Fibroblast of lung (primary cell): ENCODE data around the gene CALR3. TPM values are rescaled to one million over a fixed set of nuclear protein-coding genes. Genes with fewer than 3 reads are reported as not detected.
"Not testable (repeated sequence)": the region's sequence is repeated elsewhere in the genome, so short reads cannot be mapped to it uniquely, and the experiment has no call there.

ENCODE experiments used
- DNase-seq, 2 donors: peaks; one replicate each; pipeline versions ENCODE4 v3.0.0 to v3.0.0-alpha.2; 2010; ENCODE audit warnings: low read depth in 2 of 2
- H2AFZ ChIP-seq: 2 replicates; pipeline ENCODE4 v1.5.1; 2012; ENCODE audit warnings: low read length, control low read depth, inconsistent platforms
- H3K27ac ChIP-seq: 2 replicates; pipeline ENCODE4 v1.5.1; 2011; ENCODE audit warnings: low read length, control low read depth; ENCODE audit not compliant: insufficient read depth
- H3K27me3 ChIP-seq: 2 replicates; pipeline ENCODE4 v1.5.1; 2011; ENCODE audit warnings: mild to moderate bottlenecking, low read length; ENCODE audit not compliant: control insufficient read depth, insufficient read depth
- H3K36me3 ChIP-seq: 2 replicates; pipeline ENCODE4 v1.5.1; 2011; ENCODE audit warnings: low read length; ENCODE audit not compliant: control insufficient read depth, insufficient read depth
- H3K4me1 ChIP-seq: 2 replicates; pipeline ENCODE4 v1.5.1; 2011; ENCODE audit warnings: low read length; ENCODE audit not compliant: control insufficient read depth, insufficient read depth; ENCODE audit errors: extremely low read depth
- H3K4me2 ChIP-seq: 2 replicates; pipeline ENCODE4 v1.5.1; 2011; ENCODE audit warnings: low read length, control low read depth; ENCODE audit not compliant: insufficient read depth; ENCODE audit errors: extremely low read depth
- H3K4me3 ChIP-seq, 4 experiments: fragments of 200-600 bp in 1 of 4; sonication (generic) in 1 of 4; replicated peaks in 1 of 4; 2 replicates each; pipeline ENCODE4 v1.5.1; 2011 to 2016; ENCODE audit warnings: low read length in 4 of 4, low read depth in 3 of 4, mild to moderate bottlenecking in 3 of 4, control low read depth in 2 of 4, inconsistent platforms in 1 of 4, mixed read lengths in 1 of 4; ENCODE audit not compliant: insufficient read depth in 1 of 4; ENCODE audit errors: control extremely low read depth in 1 of 4
- H3K79me2 ChIP-seq: 2 replicates; pipeline ENCODE4 v1.5.1; 2012; ENCODE audit warnings: mild to moderate bottlenecking, low read length, inconsistent platforms; ENCODE audit not compliant: control insufficient read depth, insufficient read depth
- H3K9ac ChIP-seq: 2 replicates; pipeline ENCODE4 v1.5.1; 2011; ENCODE audit warnings: mild to moderate bottlenecking, low read length, control low read depth; ENCODE audit not compliant: insufficient read depth
- H3K9me3 ChIP-seq: 2 replicates; pipeline ENCODE4 v1.5.1; 2012; ENCODE audit warnings: low read depth, low read length; ENCODE audit not compliant: control insufficient read depth, insufficient read depth
- H4K20me1 ChIP-seq: 2 replicates; pipeline ENCODE4 v1.5.1; 2011; ENCODE audit warnings: low read length; ENCODE audit not compliant: control insufficient read depth, insufficient read depth; ENCODE audit errors: extremely low read depth
- EZH2 ChIP-seq: IDR thresholded peaks from 2 replicates; pipeline ENCODE4 v1.5.1; 2012; ENCODE audit warnings: low read length, control low read depth, mild to moderate bottlenecking; ENCODE audit errors: missing control alignments
- polyA plus RNA-seq, 2 donors: library from polyadenylated mRNA; depleted of rRNA in 1 of 2; stranded (reverse) in 1 of 2; unstranded in 1 of 2; fragments of >200 nt; gene quantifications; 2 replicates each; pipeline ENCODE4 v1.2.1, GENCODE V29; 2011 to 2012; ENCODE audit warnings: missing spikeins in 1 of 2
- total RNA-seq: library from RNA; depleted of rRNA; stranded (reverse); fragments of >200 nt; gene quantifications from 2 replicates; pipeline ENCODE4 v1.2.1, GENCODE V29; 2014
- TF ChIP-seq, protein P1 (sequence below), 2 donors: IDR thresholded peaks in 1 of 2; conservative IDR thresholded peaks in 1 of 2; 1 replicate in 1 of 2; 2 replicates in 1 of 2; pipeline ENCODE4 v1.5.1; 2011 to 2012; ENCODE audit warnings: low read length in 2 of 2, control low read depth in 1 of 2, inconsistent platforms in 1 of 2, low read depth in 1 of 2, mild to moderate bottlenecking in 1 of 2

CALR3 gene
- total and polyA plus RNA-seq, 2 donors (not counting 1 experiment from before 2014, with no cell fraction given) = not detected

DNA sequence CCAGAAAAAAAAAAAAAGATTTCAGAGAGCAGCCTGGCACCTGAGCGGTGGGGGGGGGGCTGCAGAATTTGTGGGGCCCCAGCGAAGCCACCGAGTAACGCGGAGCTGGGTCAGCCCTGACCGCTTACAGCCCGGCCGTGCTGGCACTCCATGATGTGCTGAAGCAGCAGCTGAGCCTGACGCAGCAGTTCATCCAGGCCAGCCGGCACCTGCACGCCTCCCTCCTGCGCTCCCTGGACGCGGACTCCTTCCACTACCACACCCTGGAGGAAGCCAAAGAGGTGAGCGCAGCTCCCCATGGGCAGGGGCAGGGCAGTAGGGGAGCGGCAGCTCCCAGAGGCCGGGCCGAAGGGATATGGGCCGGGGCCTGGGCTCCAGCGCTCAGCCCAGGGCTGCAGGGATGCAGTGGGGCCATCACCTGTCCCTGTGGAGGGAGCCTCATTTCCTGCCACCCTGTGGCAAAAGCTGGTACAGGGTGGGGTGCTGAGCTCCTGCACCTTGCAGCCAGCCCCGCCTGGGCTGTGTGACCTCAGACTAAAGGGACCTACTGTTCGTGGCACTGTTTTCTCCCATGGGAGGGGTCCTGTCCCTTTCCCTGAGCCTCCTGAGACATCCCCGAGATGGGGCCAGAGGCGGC lies 18.5 kb upstream of the CALR3 start:
- Histone ChIP-seq H3K9ac (no peak overlapping the region), H3K4me2 (no peak overlapping the region), H3K36me3 (peaks cover 14% of the 10 kb centered on the region), H3K4me1 (no peaks in the 10 kb centered on the region), H2AFZ (no peak overlapping the region), H3K9me3 (no peaks in the 10 kb centered on the region), H3K4me3 (no peak overlapping the region), H3K79me2 (no peaks in the 10 kb centered on the region), H3K27ac (no peak overlapping the region), H4K20me1 (no peaks in the 10 kb centered on the region), H3K27me3 (no peaks in the 10 kb centered on the region)
- DNase-seq = no peak
- no peak for TF ChIP-seq EZH2
- TF ChIP-seq, protein P1, sequence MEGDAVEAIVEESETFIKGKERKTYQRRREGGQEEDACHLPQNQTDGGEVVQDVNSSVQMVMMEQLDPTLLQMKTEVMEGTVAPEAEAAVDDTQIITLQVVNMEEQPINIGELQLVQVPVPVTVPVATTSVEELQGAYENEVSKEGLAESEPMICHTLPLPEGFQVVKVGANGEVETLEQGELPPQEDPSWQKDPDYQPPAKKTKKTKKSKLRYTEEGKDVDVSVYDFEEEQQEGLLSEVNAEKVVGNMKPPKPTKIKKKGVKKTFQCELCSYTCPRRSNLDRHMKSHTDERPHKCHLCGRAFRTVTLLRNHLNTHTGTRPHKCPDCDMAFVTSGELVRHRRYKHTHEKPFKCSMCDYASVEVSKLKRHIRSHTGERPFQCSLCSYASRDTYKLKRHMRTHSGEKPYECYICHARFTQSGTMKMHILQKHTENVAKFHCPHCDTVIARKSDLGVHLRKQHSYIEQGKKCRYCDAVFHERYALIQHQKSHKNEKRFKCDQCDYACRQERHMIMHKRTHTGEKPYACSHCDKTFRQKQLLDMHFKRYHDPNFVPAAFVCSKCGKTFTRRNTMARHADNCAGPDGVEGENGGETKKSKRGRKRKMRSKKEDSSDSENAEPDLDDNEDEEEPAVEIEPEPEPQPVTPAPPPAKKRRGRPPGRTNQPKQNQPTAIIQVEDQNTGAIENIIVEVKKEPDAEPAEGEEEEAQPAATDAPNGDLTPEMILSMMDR (conservative IDR thresholded peaks at IDR 0.05 in 1 of 2, IDR thresholded peaks at IDR 0.05 in 1 of 2; ENCODE audit: low read depth in 1 of 2, low read length in 2 of 2) = no peak

DNA sequence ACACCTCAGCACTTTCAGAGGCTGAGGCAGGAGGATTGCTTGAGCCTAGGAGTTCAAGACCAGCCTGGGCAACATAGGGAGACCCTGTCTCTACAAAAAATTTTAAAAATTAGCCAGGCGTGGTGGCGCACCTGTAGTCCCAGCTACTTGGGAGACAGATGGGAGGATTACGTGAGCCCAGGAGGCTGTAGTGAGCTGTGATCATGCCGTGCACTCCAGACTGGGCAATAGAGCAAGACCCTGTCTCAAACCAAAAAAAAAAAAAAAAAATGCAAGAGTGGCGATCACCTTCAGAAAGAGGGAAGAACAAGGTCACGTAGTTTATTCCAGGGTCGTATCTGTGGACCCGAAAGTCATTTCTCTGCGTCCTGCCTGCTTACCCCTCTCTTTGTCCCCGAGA lies 16.6 kb upstream of the CALR3 start:
- not testable (repeated sequence) for H3K27me3 ChIP-seq, H3K79me2 ChIP-seq

DNA sequence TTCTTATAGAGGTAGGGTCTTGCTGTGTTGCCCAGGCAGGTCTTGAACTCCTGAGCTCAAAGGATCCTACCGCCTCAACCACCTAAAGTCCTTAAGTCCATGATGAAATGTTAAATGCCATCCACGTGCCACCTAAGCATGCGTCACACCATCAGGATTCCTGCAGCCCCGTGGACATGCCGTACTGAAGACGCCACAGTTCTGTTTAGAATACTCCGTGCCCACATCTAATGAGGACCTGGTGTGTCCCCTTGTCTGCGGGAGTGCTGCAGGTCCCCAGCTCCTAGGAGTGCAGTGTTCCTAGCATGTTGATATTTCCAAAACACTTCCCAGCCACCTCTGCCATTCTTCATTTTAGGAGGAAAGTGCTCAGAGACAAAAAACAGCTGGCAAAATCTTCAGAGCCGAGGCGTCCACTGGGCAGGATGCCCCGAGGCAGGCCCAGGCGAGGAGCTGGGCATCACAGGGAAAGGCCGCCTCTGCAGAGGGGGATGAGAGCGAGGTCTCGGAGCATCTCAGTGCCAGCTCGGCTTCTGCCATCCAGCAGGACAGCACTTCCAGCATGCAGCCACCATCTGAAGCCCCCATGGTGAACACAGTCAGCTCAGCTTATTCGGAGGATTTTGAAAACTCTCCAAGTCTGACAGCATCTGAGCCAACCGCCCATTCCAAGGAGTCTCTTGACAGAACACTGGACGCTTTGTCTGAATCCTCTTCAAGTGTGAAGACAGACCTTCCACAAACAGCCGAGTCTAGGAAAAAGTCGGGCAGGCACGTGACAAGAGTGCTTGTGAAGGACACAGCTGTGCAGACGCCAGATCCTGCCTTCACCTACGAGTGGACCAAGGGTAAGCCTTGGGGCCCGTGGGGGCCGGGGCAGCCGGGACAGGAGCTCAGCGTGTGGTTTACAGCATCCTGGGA lies 13.4 kb upstream of the CALR3 start:
- TF ChIP-seq EZH2 = no peak
- TF ChIP-seq, protein P1 (conservative IDR thresholded peaks at IDR 0.05 in 1 of 2, IDR thresholded peaks at IDR 0.05 in 1 of 2; ENCODE audit: low read depth in 1 of 2, low read length in 2 of 2) = no peak
- Histone ChIP-seq H3K36me3 (peaks cover 6% of the 10 kb centered on the region), H3K27me3 (no peaks in the 10 kb centered on the region), H2AFZ (no peak overlapping the region), H3K9ac (no peak overlapping the region), H4K20me1 (no peaks in the 10 kb centered on the region), H3K9me3 (no peaks in the 10 kb centered on the region), H3K4me1 (peaks cover 3% of the 10 kb centered on the region), H3K4me3 (no peak overlapping the region), H3K79me2 (no peaks in the 10 kb centered on the region), H3K4me2 (peak overlapping the region; percentile 68), H3K27ac (no peak overlapping the region)
- DNase-seq = peak; percentile 60 to 75

More for the DNA sequence above, 16.6 kb upstream of the CALR3 start:
- not testable (repeated sequence) for H4K20me1 ChIP-seq, H2AFZ ChIP-seq, DNase-seq, H3K27ac ChIP-seq, H3K9ac ChIP-seq, H3K36me3 ChIP-seq, H3K4me3 ChIP-seq, H3K9me3 ChIP-seq, H3K4me2 ChIP-seq, H3K4me1 ChIP-seq
